HG03571 (cell line): ENCODE results near the gene GLI2.

Source experiments
- ATAC-seq: cut with Tn5 transposase; IDR thresholded peaks from one replicate; pipeline ENCODE4 v1.9.1; 2021; ENCODE audit not compliant: unreplicated experiment

GLI2 gene

DNA sequence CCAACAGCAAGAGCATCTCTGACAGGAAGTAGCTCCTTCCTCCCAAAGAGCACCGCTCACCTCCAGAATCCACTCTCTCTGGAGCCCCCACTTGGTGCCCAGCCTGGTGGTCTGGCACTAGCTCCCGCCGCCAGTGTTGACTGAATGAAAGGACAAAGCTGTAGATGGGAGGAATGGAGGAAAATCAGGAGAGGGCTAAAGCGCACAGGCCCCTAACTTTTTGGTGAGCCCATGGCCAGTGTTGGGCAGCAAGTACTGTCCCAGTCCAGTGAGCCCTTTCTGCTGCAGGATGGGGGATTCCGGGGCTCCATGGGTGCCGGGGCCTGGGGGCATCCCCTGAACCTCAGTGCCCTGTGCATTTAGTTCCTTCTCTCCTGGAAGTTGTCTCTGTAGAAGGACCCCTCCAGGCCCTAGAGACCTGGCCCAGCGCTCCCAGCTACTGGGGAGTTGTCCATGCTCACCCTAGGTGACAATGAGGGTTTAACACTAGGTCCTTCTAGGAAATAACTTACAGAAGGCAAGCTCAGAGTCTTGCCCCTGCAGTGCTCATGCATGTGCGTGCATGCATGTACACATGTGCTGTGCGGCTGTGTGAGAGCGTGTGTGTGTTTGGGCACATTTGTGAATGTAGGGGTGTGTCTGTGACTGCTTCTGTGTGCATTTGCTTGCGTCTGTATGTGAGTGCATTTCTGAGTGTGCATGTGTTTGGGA is 33.6 kb downstream of the GLI2 start:
- no peak for ATAC-seq

DNA sequence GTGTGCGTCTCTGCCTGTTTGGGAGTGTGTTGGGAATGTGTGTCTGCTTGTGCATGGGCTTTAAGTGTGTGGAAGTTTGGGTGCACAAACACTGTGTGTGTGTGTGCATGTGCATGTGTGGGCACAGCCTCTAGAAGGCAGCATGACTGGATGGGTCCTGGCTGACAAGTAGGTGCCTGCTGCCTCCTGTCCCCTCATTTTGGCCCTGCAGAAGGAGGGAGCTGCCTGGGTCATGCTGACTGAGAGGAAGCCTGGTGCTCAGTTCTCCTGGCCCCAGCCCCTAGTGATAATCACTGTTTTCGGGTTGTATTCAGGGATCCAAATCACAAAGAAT is 34.1 kb downstream of the GLI2 start:
- ATAC-seq, result no peak

DNA sequence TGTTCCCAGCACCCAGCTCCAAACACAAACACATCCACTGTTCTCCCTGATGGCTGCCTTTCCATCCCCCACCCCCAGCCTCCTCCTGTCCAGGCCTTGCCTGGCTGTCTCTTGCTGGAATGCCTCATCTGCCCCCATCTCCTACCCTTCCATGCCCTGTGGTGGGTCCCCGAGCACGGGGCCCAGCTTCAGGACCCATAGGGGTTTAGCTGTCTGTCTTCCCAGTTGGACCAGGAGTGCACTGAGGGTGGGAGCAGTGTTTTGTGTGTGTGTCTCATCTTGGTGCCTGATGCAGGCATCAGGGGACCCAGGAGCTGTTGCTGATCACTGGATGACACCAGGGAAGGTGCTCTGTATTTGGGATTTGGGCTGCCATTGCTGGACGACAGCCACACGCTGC is 34.5 kb downstream of the GLI2 start:
- no peak for ATAC-seq

DNA sequence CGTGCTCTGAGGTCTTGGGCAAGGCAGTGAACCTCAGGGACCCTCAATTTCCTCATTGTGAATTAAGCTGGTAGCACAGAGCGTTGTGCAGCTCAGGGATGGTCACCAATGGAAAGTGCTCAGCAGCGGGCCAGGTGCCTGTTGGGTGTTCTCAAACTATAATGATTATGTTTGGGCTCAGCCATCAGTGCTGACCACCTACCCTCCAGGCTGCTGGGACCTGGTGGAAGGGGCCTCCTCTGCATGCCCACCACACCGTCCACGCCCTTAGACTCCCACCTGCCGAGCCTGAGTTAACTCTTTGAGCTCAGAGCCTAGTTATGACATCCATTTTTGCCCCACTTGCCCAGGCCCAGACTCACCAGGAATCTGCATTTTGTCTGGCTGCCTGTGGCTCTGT is 35.0 kb downstream of the GLI2 start:
- ATAC-seq, result no peak

DNA sequence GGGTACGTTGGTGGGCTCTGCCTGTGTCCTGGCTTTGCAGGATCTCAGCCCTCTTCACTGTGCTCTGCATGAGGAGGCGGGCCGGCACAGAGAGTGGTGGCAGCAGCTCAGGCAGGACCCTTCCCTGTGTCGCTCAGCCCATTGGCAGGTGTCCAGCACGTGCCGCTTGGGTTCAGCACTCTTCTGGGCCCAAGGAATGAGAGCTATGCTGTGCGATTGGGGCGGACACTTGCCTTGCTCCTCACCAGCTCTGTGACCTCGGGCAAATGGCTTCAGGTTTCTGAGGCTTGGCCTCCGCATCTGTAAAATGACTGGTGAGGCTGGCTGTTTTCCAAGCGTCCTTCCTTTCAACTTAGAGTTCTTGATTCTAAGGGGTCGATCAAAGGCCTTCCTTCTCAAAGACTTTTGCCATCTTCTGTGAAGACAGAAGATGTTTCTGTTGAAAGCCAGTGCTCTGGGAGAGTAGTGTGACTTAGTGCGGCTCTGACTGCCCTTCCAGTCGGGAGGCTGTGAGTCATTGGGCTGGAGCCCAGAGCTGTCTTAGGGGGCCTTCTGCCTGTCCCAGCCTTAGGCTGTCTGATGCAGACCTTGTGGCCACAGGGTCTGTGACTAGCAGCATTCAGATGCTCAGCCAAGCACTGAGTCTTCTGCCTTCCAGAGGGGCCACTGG is 35.6 kb downstream of the GLI2 start:
- ATAC-seq, result no peak

DNA sequence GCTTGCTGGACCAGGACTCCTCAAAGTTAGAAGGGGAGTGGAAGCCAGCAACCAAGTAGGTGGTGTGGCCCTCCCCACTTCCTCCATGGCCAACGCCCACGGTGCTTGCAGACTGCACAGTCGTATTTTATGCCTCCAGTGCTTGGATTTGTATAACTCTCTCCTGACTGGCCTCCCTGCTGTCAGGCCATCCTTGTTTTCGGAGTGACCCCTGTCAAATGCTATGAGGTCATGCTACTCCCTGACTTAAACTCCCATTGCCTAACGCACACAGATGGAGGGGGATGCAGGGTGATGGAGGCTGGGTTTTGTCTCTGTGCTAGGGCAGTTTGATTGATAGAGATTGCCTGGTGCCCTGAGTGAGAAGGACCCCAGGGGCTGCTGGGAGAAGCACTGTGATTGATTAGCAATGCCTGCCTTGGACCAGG is 36.1 kb downstream of the GLI2 start:
- no peak for ATAC-seq

DNA sequence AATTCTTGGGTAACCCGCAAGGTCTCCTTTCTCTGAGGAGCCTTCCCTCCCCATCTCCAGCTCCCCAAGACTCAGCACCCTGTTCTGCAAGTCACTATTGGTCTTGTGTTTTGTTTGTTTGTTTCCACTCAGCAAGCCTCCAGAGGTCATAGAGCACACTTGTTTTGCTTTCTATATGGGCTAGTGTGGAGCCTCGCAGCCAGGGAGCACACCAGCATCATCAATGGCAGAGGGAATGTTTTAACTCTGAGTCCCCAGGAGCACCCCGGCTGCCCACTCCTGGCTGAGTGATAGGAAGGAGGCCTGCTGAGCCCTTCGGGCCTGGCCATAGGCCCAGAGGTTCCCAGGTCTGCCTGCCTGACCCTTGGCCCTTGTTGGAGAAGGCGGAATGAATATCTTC is 36.6 kb downstream of the GLI2 start:
- ATAC-seq, result no peak

DNA sequence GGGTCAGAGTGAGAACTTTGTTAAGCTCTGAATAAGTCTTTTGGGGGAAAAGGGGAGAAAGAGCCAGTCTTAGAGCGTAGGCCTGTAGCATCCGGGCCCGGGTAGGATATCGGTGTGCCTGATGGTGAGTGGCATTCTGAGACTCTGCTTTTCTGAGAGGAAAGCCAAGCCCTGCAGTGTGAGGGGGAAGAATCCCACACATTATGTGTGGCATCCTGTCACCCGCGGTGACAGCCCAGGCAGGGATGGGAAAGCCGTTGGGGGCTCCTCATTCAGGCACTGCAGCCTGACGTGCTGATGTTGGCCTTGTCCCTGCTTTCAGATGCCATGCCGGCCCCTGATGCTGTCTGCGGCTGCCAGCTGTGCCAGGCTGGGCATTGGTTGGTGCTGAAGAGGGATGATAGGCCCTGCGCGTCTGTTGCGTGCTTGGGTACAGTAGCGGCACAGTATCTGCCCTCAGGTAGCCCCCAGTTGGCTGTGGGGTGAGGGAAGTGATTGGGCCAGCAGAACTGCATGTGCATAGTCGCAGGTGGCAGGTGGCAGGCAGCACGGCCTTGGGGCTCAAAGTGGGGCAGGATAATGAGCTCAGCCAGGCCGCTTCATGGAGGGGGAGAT is 37.6 kb downstream of the GLI2 start:
- no peak for ATAC-seq

DNA sequence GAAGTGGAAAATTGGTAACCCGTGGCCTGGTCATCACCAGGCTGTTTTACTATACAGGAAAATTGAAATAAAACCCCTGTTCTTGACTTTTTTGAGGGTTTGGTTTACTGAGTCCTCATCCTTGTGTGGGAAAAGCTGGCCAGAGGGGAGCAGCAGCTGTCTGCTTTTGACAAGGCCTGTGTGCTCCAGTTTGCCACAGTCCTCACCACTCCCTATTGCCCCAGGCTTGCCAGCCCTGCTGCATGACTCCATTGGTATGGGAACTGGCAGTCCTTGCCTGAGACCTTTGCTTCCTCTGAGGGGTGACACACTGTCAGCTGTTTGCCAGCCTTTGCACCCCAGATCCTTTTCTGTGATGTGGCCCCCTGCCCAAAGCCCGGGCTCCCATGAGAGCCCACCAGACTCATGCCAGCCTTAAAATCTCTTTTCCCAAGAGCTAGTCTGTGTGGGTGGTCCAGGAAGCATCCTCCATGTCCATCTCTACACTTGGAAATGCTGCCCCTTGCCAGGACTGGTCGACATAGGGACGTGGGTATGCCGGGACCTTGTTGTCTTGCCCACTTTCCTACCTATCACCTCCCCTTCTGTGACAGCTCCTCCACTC is 39.0 kb downstream of the GLI2 start:
- no peak for ATAC-seq

DNA sequence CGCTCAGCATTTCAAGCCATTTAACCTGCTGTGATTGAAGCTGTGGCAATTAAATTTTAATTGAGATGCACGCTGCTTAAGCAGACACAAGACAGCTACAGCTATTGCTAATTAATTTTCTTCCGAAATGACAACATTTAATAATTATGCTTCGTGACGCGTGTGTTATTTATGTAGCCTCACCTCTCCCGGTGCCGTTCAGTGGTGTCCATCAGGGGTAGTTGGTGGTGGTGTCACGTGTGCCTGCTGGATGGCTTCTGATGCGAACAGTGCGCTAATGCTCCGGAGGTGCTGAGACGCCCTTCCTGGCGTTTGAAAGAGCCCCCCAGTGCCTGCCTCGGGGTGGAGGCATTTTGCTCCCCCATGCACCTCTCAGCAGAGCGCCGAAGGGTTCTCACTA is 39.5 kb downstream of the GLI2 start:
- ATAC-seq, result no peak

DNA sequence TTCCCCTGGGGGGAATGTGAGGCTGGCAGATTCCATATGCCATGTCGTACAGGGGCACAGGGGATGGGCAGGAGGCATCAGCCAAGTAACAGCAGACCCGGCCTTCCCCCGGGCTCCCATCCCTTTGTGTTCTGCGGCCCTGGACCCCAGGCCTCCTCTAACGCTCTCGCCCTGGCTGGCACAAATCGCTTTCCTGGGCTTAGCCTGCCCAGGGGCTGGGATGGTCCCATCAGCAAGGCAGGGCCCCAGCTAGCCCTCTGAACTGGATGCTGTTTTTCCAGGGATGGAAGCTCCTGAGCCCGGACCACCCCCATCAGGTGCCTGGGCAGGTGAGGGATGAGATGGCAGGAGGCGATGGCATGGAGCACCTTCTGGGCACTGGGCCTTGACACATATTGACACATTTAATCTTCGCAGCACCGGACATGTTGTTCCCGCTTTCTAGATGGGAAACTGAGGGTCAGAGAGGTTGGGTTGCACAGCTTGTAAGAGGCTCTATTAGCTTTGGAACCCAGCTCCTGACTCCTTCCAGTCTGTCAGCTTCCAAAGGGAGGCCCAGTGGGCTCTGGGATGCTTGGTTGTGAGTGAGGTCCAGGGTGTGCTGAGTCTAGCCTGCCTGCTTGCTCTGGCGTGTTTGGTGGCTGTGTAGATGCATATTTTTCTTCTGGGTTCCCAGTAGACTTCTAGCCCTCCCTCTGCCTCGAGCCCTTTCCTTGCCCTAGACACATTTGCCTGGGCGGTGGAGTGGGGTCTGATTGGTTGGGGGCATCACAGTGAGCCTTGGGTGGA is 40.3 kb downstream of the GLI2 start:
- ATAC-seq, result no peak

DNA sequence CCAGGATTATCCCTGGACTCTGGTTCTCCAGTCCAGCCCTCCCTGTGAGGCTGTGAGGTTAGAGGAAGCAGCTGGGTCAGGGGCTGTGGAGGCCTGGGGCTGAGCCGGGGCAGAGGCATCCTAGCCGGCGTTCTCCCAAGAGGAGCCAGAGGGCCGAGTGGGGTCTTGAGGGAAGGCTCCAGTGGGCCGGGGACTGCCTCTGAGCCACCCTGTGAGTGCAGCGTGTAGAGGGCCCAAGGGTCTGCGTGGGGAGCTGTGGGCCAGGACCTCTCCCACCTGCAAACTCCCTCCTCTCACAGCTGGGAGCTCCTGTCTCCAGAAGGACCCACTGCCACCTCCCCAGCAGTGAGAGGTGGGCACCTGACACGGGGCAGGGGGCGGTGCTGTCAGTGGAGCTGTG is 41.0 kb downstream of the GLI2 start:
- no peak for ATAC-seq

DNA sequence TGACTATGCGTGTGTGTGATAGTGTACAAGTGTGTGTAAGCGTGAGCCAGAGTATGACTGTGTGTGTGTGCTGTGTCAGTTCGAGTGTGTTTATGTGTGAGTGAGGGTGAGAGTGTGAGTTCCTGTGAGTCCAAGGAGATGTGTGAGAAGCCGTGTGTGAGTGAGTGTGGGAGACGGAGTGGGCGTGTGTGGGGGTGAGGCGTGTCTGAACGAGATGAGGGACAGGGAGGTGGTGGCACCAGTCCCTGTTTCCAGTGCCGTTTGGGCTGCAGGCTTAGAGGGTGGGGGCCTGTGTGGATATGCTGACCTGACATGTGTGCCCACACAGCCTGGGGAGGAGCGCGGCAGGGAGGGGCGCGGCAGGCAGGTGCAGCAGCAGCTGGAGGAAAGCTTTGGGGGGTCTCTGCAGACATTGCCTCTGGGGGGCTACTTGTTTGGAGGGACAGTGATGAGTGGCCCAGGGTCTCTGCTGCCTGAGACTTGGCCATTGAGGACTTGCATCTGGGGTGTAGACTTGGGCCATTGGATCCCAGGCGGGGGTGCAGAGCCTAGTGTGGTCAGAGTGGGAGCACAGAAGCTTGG is 41.6 kb downstream of the GLI2 start:
- no peak for ATAC-seq

DNA sequence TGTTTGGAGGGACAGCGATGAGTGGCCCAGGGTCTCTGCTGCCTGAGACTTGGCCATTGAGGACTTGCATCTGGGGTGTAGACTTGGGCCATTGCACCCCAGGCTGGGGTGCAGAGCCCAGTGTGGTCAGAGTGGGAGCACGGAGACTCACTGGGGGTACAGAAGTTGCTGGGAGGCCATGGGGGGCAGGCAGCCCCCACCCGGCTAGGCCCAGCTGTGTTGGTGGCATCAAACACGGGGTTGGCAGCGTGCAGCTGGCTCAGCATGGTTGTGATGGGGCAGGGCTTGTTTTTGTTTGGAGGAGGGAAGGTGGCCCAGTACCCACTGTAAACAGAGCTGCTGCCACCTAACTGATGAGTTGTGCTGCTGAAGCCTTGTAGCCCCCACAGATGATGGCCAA is 42.1 kb downstream of the GLI2 start:
- no peak for ATAC-seq

DNA sequence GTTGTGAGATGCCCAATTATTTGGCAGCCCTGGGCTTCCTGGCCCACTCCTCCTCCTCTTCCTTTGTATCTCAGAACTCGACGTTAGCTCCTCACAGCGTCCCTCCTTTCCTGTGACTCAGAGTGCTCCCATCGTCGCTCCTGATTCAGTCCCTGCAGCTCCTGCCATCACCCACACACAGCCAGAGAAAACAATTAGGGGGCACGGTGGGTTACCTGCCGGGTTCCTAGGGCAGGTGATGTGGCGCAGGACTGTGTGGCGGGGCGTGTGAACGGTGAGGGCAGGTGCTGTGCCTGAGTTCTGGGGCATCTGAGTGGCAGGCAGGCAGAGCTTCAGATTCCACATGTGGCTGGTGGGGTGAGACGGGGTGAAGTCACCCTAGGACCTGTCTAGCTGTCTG is 42.6 kb downstream of the GLI2 start:
- ATAC-seq, result no peak

DNA sequence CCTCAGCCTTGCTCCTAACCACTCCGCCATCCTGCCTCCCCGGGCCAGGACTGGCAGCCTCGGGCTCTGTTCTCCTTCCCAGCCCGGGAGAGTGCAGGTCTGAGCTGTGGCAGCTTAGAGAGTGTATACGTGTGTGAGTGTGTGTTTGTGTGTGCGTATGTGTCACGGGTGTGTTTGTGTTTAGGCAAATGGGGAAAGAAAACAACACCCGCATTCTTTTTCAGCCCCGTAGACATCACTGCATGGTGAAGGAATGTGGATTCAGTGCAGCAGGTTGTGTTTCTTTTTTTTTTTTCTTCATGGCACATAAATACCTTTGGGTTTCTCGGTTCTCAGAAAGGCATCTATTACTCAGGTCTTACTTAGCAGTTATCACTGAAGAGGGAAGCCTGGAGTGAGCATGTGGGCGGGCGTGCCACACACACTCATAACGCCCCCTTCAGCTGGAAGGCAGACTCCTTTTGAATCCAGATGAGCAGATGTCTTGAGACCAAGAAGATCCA is 44.2 kb downstream of the GLI2 start:
- no peak for ATAC-seq

DNA sequence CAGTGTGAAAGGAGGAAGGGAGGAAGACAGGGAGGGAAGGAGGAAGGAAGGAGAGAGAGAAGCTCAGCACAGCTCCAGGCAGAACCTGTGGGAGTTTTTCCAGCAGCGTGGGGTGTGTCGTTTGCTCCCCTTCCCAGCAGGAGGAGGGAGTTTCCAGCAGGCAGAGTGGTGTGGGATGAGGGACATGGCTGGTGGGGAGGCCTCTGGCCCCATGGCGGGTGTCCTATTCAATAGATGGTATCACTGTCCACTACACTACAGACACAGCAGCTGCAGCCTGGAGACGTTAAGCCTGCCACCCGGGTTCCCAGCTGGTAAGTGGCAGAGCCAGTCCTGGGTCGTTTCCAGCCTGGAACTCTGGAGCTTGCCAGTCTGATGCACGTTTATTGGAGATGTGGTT is 44.7 kb downstream of the GLI2 start:
- ATAC-seq, result no peak

DNA sequence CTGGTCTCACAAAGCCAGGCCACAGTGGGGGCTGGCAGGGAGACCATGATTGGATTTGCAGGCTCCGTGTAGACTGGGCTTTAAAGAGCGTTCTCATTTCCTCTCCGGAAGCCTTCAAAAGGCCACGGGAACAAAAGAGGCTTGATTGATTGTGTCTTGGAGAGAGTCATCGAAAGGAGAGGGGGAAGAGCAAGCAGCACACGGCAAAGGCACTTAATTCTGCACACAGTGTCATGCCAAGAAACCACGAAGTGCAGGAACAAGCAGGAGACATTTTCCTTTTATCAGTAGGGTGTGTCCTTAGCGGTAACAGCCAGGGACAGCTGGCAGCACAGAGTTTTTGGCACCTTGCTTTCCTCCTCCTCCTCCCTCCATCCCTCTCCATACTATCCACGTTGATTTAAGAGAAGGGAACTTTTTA is 47.7 kb downstream of the GLI2 start:
- no peak for ATAC-seq

DNA sequence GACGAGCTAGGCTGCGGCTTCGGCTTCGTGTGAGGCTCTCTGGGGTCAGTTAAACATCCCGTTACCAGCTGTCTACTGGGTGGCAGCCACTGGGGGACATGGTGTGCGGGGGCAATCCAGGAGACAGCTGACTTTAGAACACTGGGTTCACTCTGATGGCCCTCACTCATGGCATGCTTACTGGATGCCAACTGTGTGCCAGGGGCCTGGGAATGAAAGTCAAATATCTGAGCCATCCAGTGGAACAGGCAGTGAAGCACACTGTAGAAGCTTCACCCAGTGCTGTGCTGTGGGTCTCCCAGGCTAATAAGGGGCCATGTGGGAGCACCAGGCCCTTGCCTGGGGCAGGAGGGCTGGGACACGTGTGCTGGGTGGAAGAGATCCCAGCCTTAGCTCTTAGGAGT is 48.3 kb downstream of the GLI2 start:
- no peak for ATAC-seq
